GM10266 (cell line): ENCODE data around the gene BPIFB6.

Source experiments
- DNase-seq: peaks from one replicate; pipeline ENCODE4 v3.0.0; 2012; ENCODE audit errors: extremely low spot score
- CTCF ChIP-seq: IDR thresholded peaks from 2 replicates; pipeline ENCODE4 v1.5.1; 2012; ENCODE audit warnings: mild to moderate bottlenecking, low read depth; ENCODE audit not compliant: control insufficient read depth, insufficient read depth; ENCODE audit errors: missing control alignments

Gene BPIFB6

GRCh38 chr20:33031531-33031930 is at the start of gene BPIFB6:
Gene BPIFB6, plus strand, starts transcription at chr20:33031648. Its CDS starts 0 bp downstream, at chr20:33031648.
- no peak for TF ChIP-seq CTCF
- DNase-seq, result no peak

GRCh38 chr20:32982617-32983458 is 48.6 kb upstream of the BPIFB6 start:
- DNase-seq, result no peak
- TF ChIP-seq CTCF, result no peak

GRCh38 chr20:32983459-32984112 is 47.9 kb upstream of the BPIFB6 start:
- TF ChIP-seq CTCF, result no peak

GRCh38 chr20:32984196-32984595 is 47.3 kb upstream of the BPIFB6 start:
- no peak for DNase-seq
- TF ChIP-seq CTCF, result no peak

More at GRCh38 chr20:32983459-32984112, 47.9 kb upstream of the BPIFB6 start:
- no peak for DNase-seq

GRCh38 chr20:32984631-32985354 is 46.7 kb upstream of the BPIFB6 start:
- no peak for DNase-seq
- TF ChIP-seq CTCF, result no peak

GRCh38 chr20:32985596-32985995 is 45.9 kb upstream of the BPIFB6 start:
- no peak for DNase-seq

More at GRCh38 chr20:32985596-32985995, 45.9 kb upstream of the BPIFB6 start:
- TF ChIP-seq CTCF, result no peak
